ENCODE results near the gene ZNHIT1.
"Not testable (repeated sequence)": the region's sequence is repeated elsewhere in the genome, so short reads cannot be mapped to it uniquely, and the experiment has no call there.

DNA sequence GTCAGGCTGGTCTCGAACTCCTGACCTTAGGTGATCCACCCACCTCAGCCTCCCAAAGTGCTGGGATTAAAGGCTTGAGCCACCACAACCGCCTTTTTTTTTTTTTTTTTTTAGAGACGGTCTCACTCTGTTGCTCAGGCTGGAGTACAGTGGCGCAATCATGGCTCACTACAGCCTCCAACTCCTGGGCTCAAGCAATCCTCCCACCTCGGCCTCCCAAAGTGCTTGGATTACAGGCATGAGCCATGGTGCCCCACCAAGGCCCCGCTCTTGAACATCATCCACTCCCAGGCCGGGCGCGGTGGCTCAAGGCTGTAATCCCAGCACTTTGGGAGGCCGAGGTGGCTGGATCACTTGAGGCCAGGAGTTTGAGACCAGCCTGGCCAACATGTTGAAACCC, 18.4 kb upstream of the ZNHIT1 start:
- not testable (repeated sequence) for TF ChIP-seq CTCF, POLR2A (IDR thresholded peaks at IDR 0.05)

Measured in testis (tissue), 2 donors.